Hepatocyte (in vitro differentiated cells): ENCODE measurements around the gene PRKRA. TPM values are rescaled to one million over a fixed set of nuclear protein-coding genes. Genes with fewer than 3 reads are reported as not detected.
"Not testable (repeated sequence)": the region's sequence is repeated elsewhere in the genome, so short reads cannot be mapped to it uniquely, and the experiment has no call there.

Experiments
- DNase-seq: peaks from one replicate; pipeline ENCODE4 v3.0.0-alpha.2; 2016; ENCODE audit warnings: low spot score
- H2AFZ ChIP-seq: fragments of 200-600 bp; sonication (generic); 2 replicates; pipeline ENCODE4 v1.6.0; 2016; ENCODE audit warnings: antibody characterized with exemption, mild to moderate bottlenecking
- H3K27ac ChIP-seq: fragments of 200-600 bp; sonication (generic); 2 replicates; pipeline ENCODE4 v1.5.1; 2016; ENCODE audit warnings: mild to moderate bottlenecking
- H3K27me3 ChIP-seq: fragments of 200-600 bp; sonication (generic); 2 replicates; pipeline ENCODE4 v1.6.1; 2016
- H3K36me3 ChIP-seq: fragments of 200-600 bp; sonication (generic); replicated peaks from 2 replicates; pipeline ENCODE4 v1.5.1; 2016; ENCODE audit warnings: low read depth; ENCODE audit not compliant: insufficient read depth
- H3K4me1 ChIP-seq: fragments of 200-600 bp; sonication (generic); 2 replicates; pipeline ENCODE4 v1.5.1; 2016; ENCODE audit warnings: mild to moderate bottlenecking, moderate library complexity; ENCODE audit not compliant: insufficient read depth
- H3K4me2 ChIP-seq: fragments of 200-600 bp; sonication (generic); 2 replicates; pipeline ENCODE4 v1.6.0; 2016
- H3K4me3 ChIP-seq: fragments of 200-600 bp; sonication (generic); 2 replicates; pipeline ENCODE4 v1.5.1; 2016; ENCODE audit warnings: mild to moderate bottlenecking
- H3K79me2 ChIP-seq: fragments of 200-600 bp; sonication (generic); 2 replicates; pipeline ENCODE4 v1.6.0; 2017; ENCODE audit warnings: mild to moderate bottlenecking
- H3K9me2 ChIP-seq: fragments of 200-600 bp; sonication (generic); replicated peaks from 2 replicates; pipeline ENCODE4 v1.6.0; 2017; ENCODE audit warnings: mild to moderate bottlenecking; ENCODE audit not compliant: insufficient read depth
- H3K9me3 ChIP-seq: fragments of 200-600 bp; sonication (generic); 2 replicates; pipeline ENCODE4 v1.5.1; 2016; ENCODE audit warnings: low read depth, mild to moderate bottlenecking
- H4K20me1 ChIP-seq: fragments of 200-600 bp; sonication (generic); 2 replicates; pipeline ENCODE4 v1.6.0; 2016; ENCODE audit warnings: mild to moderate bottlenecking; ENCODE audit not compliant: insufficient read depth, poor library complexity, severe bottlenecking
- CTCF ChIP-seq: fragments of 200-600 bp; sonication (generic); IDR thresholded peaks from 2 replicates; pipeline ENCODE4 v1.5.1; 2016; ENCODE audit warnings: antibody characterized with exemption, mild to moderate bottlenecking; ENCODE audit not compliant: poor library complexity
- EZH2 ChIP-seq: fragments of 200-600 bp; sonication (generic); IDR thresholded peaks from 2 replicates; pipeline ENCODE4 v1.6.1; 2016; ENCODE audit warnings: antibody characterized with exemption, mild to moderate bottlenecking, borderline replicate concordance
- EZH2phosphoT487 ChIP-seq: fragments of 200-600 bp; sonication (generic); IDR thresholded peaks from one replicate; pipeline ENCODE4 v1.6.1; 2018; ENCODE audit warnings: antibody characterized with exemption, mild to moderate bottlenecking, low read depth, moderate library complexity; ENCODE audit not compliant: unreplicated experiment, severe bottlenecking
- WGBS: methylation state at CpG from one replicate; pipeline ENCODE4 v1.1.6; 2016; ENCODE audit warnings: low lambda C conversion rate; ENCODE audit errors: missing lambda C conversion rate; 5-methylcytosine and 5-hydroxymethylcytosine counted together
- polyA plus RNA-seq: library from polyadenylated mRNA; unstranded; fragments of >200 nt; fragmentation: Nextera tagmentation; extraction: Ambion mirVana; gene quantifications from 2 replicates; pipeline ENCODE4 v1.2.1, GENCODE V29; 2016
- total RNA-seq: library from RNA; depleted of rRNA; stranded (reverse); fragments of >200 nt; gene quantifications from 2 replicates; pipeline ENCODE4 v1.2.3, GENCODE V29; 2014

Gene PRKRA
- total and polyA plus RNA-seq, 2 experiments from 2014 or later = 33.4 to 53.0 TPM

GRCh38 chr2:178427458-178427857 is 23.5 kb downstream of the PRKRA start:
- H3K36me3 ChIP-seq = no peaks in the 10 kb centered on the region
- no peak for DNase-seq

DNA sequence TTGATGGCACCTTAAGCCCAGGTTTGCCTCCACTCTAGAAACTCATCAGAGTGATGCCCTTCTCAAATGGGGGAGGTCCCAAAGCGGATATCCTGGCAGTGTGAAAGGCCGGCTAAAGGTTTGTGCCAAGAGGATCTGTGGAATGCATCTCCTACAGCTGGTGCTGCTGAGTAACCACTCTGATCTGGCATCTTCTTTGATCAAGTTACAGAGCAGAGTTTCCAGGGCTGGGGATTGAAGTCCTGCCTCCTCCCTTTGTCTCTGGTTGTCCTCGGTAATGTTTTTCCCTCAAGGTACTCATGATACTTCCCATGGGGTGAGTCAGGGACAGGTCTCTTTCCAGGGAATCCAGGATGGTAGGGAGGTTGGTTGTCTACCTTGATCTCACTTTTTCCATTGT is 24.6 kb downstream of the PRKRA start:
- H3K27ac ChIP-seq = no peak overlapping the region
- no peaks in the 10 kb centered on the region for H3K36me3 ChIP-seq
- H3K9me3 ChIP-seq = no peaks in the 10 kb centered on the region
- H3K79me2 ChIP-seq = no peaks in the 10 kb centered on the region
- no peaks in the 10 kb centered on the region for H3K4me1 ChIP-seq
- DNase-seq = no peak
- no peak overlapping the region for H3K4me2 ChIP-seq
- TF ChIP-seq EZH2 = no peak
- TF ChIP-seq EZH2phosphoT487 = no peak
- no peak for TF ChIP-seq CTCF
- no peak overlapping the region for H3K4me3 ChIP-seq
- H3K27me3 ChIP-seq = no peaks in the 10 kb centered on the region
- H4K20me1 ChIP-seq = no peaks in the 10 kb centered on the region
- 95% methylated on average over 3 of the region's 3 CpGs for WGBS
- no peak overlapping the region for H2AFZ ChIP-seq
- H3K9me2 ChIP-seq = no peaks in the 10 kb centered on the region

More at GRCh38 chr2:178427458-178427857, 23.5 kb downstream of the PRKRA start:
- Histone ChIP-seq H3K27ac (no peak overlapping the region), H3K27me3 (no peaks in the 10 kb centered on the region), H2AFZ (no peak overlapping the region), H3K4me3 (no peak overlapping the region), H3K9me3 (no peaks in the 10 kb centered on the region), H4K20me1 (no peaks in the 10 kb centered on the region), H3K4me1 (no peaks in the 10 kb centered on the region), H3K79me2 (no peaks in the 10 kb centered on the region), H3K4me2 (no peak overlapping the region), H3K9me2 (no peaks in the 10 kb centered on the region)
- TF ChIP-seq EZH2phosphoT487 (no peak), EZH2 (no peak), CTCF (no peak)
- 100% methylated on average over 2 of the region's 2 CpGs for WGBS

- 96% methylated on average over 4 of the region's 4 CpGs for WGBS
- Histone ChIP-seq H2AFZ (no peak overlapping the region), H3K4me3 (no peak overlapping the region)
Observed at GRCh38 chr2:178425255-178425827, 25.6 kb downstream of the PRKRA start.

DNA sequence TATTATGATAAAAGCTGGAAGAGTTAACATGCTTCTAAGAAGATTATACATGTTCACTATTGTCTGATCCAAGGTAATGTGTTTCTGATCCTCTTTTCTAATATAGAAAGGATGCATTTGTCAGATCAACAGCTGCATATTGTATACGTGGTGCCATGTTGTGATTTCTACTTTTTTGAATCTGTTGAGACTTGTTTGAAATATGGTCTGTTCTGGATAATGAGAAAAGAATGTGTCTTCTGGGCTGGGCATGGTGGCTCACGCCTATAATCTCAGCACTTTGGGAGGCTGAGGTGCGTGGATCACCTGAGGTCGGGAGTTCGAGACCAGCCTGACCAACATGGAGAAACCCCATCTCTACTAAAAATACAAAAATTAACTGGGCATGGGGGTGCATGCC is 27.2 kb downstream of the PRKRA start:
- H3K4me1 ChIP-seq, H3K4me3 ChIP-seq, H4K20me1 ChIP-seq, H3K9me3 ChIP-seq, H3K79me2 ChIP-seq, H3K4me2 ChIP-seq, H2AFZ ChIP-seq, H3K9me2 ChIP-seq, H3K27ac ChIP-seq, DNase-seq, H3K36me3 ChIP-seq, H3K27me3 ChIP-seq: not testable (repeated sequence)
- WGBS = 97% methylated on average over 5 of the region's 5 CpGs

More at GRCh38 chr2:178425255-178425827, 25.6 kb downstream of the PRKRA start:
- TF ChIP-seq EZH2phosphoT487 = no peak
- no peak for TF ChIP-seq EZH2
- no peak for TF ChIP-seq CTCF
- H3K27ac ChIP-seq = no peak overlapping the region
- no peaks in the 10 kb centered on the region for H3K4me1 ChIP-seq
- no peaks in the 10 kb centered on the region for H3K27me3 ChIP-seq
- no peak overlapping the region for H3K4me2 ChIP-seq
- H3K9me3 ChIP-seq = no peaks in the 10 kb centered on the region
- no peaks in the 10 kb centered on the region for H4K20me1 ChIP-seq
- H3K36me3 ChIP-seq = no peaks in the 10 kb centered on the region
- DNase-seq = no peak
- no peaks in the 10 kb centered on the region for H3K79me2 ChIP-seq
- no peaks in the 10 kb centered on the region for H3K9me2 ChIP-seq
